NOMO-1 treated with dmso at 0.1 percent for 144 hours (cell line): ENCODE results near the gene CCDC69.

Source experiments
- DNase-seq: peaks from one replicate; lab custom pipeline; 2025; ENCODE audit not compliant: unreplicated experiment; lab: John Stamatoyannopoulos, UW

Gene CCDC69

GRCh38 chr5:151147033-151147432 is 76.9 kb downstream of the CCDC69 start:
- DNase-seq = no peak

DNA sequence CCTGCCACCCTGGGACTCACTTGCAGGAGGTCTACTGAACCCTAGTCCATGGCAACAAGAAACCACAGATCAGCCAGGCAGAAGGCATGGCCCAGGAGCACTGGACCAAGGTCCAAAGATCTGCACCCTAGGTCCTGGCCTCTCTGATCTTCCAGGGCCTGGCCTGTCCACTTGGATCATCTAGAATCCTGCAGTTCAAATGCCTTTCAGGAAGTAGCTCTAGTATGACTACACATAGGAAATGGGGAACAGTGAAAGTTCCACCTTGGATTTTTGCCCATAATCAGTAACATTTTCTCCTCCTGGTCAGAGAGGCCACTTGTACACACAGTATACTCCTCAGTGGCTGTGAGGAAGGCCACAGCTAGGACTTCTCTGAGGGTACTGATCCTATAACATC is 77.8 kb downstream of the CCDC69 start:
- DNase-seq = no peak

DNA sequence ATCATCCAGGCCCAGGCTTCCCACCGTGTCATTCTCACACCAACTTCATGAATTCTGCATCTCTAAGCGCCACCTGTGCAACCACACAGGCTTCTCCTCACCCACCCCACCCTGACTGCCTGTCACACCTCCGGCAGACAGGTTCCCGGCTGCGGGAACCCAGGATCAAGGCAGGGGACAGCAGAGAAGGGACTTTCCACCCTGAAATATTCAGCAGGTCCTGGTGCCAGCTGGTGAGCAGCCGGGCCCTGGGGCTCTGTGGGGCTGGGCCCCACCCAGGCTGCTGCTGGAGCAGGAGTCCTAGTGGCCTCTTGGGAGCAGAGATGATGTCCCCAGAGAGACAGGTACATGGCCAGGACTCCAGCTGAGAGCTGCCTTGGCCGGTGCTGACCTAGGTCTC is 79.0 kb downstream of the CCDC69 start:
- DNase-seq = no peak

DNA sequence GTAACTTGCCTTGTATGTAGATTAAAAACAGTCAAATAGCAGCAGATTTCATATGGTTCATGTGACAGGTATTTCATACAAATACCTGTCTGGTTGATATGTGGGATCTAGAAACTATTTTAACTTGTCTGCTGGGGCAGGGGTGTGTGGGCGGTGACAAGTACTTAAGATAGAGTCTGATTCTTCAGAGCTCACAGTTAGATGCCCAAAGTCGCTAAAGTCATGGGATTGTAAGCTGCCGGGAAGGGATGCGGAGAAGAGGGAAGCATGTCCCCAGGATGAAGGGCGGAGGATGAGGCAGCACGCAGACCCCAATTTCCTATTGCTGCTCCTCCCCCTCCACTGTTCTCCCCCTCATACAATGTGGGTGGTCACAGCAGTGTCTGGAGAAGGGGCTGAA is 79.6 kb downstream of the CCDC69 start:
- DNase-seq = no peak

GRCh38 chr5:151143645-151144044 is 80.2 kb downstream of the CCDC69 start:
- DNase-seq = no peak

DNA sequence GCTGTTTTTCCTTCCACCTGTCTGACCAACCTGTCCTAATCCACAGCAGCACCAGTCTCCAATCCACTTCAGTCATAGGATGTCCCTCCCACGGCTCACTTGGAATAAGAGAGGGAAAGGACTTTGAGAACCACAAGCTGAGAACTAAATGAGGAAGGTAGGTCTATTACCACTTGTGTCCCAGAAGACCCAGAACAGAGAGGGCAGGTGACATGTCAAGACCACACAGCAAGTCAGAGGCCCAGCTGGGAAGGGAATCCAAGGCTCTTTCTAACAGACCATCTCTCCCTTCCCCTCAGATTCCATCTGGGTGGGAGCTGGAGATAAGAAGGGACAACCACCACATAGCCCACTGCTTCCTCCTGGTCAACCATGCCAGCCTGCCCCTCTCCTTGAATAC is 81.0 kb downstream of the CCDC69 start:
- DNase-seq = no peak

- no peak for DNase-seq
Measured at GRCh38 chr5:151141535-151141934, 82.4 kb downstream of the CCDC69 start.

- DNase-seq = no peak
Measured at GRCh38 chr5:151140686-151141459, 83.0 kb downstream of the CCDC69 start.

DNA sequence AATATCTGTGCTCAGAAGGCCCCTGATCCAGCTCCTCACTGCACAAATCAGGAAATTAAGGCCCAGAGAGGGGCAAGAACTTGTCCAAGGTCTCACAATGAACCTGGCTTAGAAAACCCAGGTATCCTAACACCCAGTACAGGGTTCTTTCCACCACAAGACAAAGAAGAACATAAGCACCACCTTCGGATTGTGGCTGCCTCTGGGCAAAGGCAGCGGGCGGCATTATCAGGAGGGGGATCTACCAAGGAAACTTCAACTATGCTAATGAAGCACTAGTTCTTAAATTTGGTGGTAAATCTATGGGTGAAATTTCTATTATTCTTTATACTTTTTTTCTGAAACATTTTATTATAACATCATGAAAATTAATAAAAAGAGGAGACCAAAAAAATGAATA is 84.2 kb downstream of the CCDC69 start:
- no peak for DNase-seq

DNA sequence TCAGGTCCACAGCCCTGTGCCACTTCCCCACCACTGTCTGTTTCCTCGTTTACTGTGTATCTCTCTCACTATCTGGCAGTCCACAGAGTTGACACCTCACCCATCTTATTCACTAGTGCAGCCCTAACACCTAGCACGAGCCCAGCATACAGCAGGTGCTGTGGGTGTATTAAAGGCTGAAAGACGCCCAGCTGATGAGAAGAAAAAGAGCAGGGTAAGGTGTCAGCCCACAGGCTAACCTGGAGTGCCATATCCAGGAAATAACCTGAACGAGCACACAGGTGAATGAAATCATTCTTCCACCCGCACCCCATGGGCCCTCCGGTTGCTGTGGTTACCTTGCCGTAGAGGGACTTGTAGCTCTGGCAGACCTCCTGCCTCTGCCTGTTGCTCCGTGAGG is 84.9 kb downstream of the CCDC69 start:
- DNase-seq = no peak

- no peak for DNase-seq
Measured at GRCh38 chr5:151138114-151138513, 85.8 kb downstream of the CCDC69 start.

DNA sequence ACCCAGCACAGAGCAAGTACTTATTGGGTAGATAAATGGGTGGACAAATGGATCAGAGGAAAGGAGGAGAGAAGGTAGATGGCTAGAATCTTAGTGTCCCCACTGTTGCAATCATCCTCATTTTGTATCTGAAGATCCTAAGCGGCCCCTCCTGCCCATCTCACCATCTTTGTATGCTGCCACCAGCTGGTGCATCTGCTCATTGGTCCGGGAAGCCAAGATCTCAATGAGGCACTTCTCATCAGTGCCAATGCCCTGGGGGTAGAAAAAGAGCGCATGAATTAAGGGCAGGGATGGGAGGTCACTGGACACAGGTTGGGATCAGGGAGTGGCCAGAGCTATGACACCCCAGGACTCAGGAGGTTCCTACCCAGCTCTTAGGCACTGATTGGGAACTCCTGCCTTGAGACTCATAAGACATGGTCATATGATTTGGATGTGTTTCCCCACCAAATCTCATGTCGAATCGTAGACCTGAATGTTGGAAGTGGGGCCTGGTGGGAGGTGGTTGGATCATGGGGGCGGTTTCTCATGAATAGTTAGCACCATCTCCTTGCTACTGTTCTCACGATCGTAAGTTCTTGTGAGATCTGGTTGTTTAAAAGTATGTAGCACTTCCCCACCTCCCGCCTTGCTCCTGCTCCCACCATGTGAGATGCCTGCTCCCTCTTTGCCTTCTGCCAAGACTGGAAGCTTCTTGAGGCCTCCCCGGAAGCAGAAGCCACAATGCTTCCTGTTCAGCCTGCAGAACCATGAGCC is 86.6 kb downstream of the CCDC69 start:
- no peak for DNase-seq

DNA sequence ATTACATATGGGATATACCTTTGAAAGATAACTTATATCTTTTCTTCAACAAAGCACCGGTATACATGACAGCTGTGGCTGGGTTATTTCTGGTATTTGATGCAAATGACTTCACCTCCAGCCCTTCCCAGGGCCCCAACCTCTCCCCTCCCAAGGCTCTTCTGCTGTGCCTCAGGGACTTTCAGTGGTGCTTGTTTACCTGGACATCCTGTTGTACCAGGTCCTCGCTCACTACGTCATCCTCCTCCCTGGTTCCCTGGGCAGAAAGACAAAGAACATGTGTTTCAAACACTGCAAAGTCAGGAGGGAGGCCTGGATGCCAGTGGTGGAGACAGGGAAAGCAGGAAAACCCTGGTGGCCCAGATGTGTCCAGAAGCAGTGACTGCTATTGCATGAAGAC is 89.7 kb downstream of the CCDC69 start:
- DNase-seq = no peak

DNA sequence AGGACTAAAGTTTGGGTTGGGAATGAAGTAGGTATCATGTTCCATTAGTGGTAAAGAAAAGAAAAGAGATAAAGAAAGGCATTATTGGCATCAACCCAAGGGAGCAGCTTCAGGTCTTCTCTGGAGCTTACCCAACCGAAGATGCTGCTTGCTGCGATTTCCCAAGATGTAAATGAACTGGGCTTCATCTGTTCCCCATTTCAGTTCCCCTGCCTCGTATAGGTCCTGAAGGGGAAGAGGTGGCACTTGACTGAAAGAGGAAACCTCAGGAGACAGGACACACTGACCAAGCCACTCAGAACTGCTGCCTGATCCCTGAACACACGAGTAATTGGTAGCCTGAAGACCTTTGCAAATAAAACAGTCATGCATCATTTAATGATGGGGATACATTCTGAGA is 90.9 kb downstream of the CCDC69 start:
- peak; percentile 81 for DNase-seq
